Esophagus squamous epithelium (tissue), 4 donors: ENCODE results near the gene SNX1.

ENCODE experiments used
- CTCF ChIP-seq, 6 experiments: fragments of 450-650 bp in 4 of 6; fragments of 200-600 bp in 2 of 6; sonication (generic) in 2 of 6; IDR thresholded peaks; one replicate each; pipeline ENCODE4 v1.5.1; 2016 to 2019; ENCODE audit warnings: antibody characterized with exemption in 6 of 6, mild to moderate bottlenecking in 4 of 6, moderate library complexity in 4 of 6
- POLR2A ChIP-seq, 4 donors: fragments of 450-650 bp; IDR thresholded peaks; one replicate each; pipeline ENCODE4 v1.6.1; 2017; ENCODE audit warnings: antibody characterized with exemption in 4 of 4, mild to moderate bottlenecking in 4 of 4, moderate library complexity in 3 of 4

GRCh38 chr15:64089543-64090280 is 6.1 kb upstream of the SNX1 start:
- TF ChIP-seq CTCF (IDR thresholded peaks at IDR 0.05) (no peak), POLR2A (IDR thresholded peaks at IDR 0.05) (no peak)
